ENCODE results near the gene NPPB. TPM values are rescaled to one million over a fixed set of nuclear protein-coding genes. Genes with fewer than 3 reads are reported as not detected.

Gene NPPB
- total RNA-seq, 1 donor from 2014 or later, result not detected

- DNase-seq (ENCODE audit: low read depth, low spot score), result no peak
Measured at GRCh38 chr1:11835441-11836225, 23.1 kb downstream of the NPPB start.

- DNase-seq (ENCODE audit: low read depth, low spot score), result no peak
Measured at GRCh38 chr1:11833900-11834299, 24.8 kb downstream of the NPPB start.

GRCh38 chr1:11833497-11833896, 25.2 kb downstream of the NPPB start:
- DNase-seq (ENCODE audit: low read depth, low spot score), result no peak

- no peak for DNase-seq (ENCODE audit: low read depth, low spot score)
Measured at GRCh38 chr1:11831945-11832725, 26.6 kb downstream of the NPPB start.

GRCh38 chr1:11828511-11828910, 30.2 kb downstream of the NPPB start:
- no peak for DNase-seq (ENCODE audit: low read depth, low spot score)

GRCh38 chr1:11826946-11827345, 31.8 kb downstream of the NPPB start:
- no peak for DNase-seq (ENCODE audit: low read depth, low spot score)

- DNase-seq (ENCODE audit: low read depth, low spot score), result no peak
Measured at GRCh38 chr1:11825131-11825530, 33.6 kb downstream of the NPPB start.

GRCh38 chr1:11823366-11824137, 35.2 kb downstream of the NPPB start:
- DNase-seq (ENCODE audit: low read depth, low spot score), result no peak

- no peak for DNase-seq (ENCODE audit: low read depth, low spot score)
Measured at GRCh38 chr1:11822091-11822490, 36.7 kb downstream of the NPPB start.

- no peak for DNase-seq (ENCODE audit: low read depth, low spot score)
Measured at GRCh38 chr1:11817192-11817591, 41.6 kb downstream of the NPPB start.

GRCh38 chr1:11813021-11813420, 45.7 kb downstream of the NPPB start:
- DNase-seq (ENCODE audit: low read depth, low spot score), result no peak

Other genes with a start within 250 kb of the NPPB start
- 1.1 TPM in 2 replicates for gene FBXO2, start 204.5 kb downstream of the NPPB start, total RNA-seq
- gene FBXO44, start 204.1 kb downstream of the NPPB start, total RNA-seq, result 6.0 and 6.9 TPM in 2 replicates
- 1.7 and 1.8 TPM in 2 replicates for gene FBXO6, start 194.7 kb downstream of the NPPB start, total RNA-seq
- 35.6 and 49.5 TPM in 2 replicates for gene MAD2L2, start 177.8 kb downstream of the NPPB start, total RNA-seq
- gene DRAXIN, start 167.2 kb downstream of the NPPB start, total RNA-seq, result 0.11 and 0.33 TPM in 2 replicates
- 44.6 and 45.2 TPM in 2 replicates for gene AGTRAP, start 122.8 kb downstream of the NPPB start, total RNA-seq
- not detected in 2 replicates for gene C1orf167, start 96.8 kb downstream of the NPPB start, total RNA-seq
- gene MTHFR, start 53.0 kb downstream of the NPPB start, total RNA-seq, result 17.4 and 29.7 TPM in 2 replicates
- gene CLCN6, start 52.8 kb downstream of the NPPB start, total RNA-seq, result 8.1 and 12.4 TPM in 2 replicates
- gene NPPA, start 11.2 kb downstream of the NPPB start, total RNA-seq, result not detected in 2 replicates
- gene KIAA2013, start 67.5 kb upstream of the NPPB start, total RNA-seq, result 63.6 and 69.9 TPM in 2 replicates
- 342 and 390 TPM in 2 replicates for gene PLOD1, start 75.8 kb upstream of the NPPB start, total RNA-seq
- gene MFN2, start 121.5 kb upstream of the NPPB start, total RNA-seq, result 60.5 and 77.2 TPM in 2 replicates
- 27.6 and 40.6 TPM in 2 replicates for gene MIIP, start 160.6 kb upstream of the NPPB start, total RNA-seq
- gene TNFRSF8, start 204.4 kb upstream of the NPPB start, total RNA-seq, result 0.20 and 0.32 TPM in 2 replicates

All from pulmonary artery endothelial cell (primary cell).